Erythroblast (primary cell): Measurements from ENCODE around the gene TWNK.

ENCODE experiments used
- GATA1 ChIP-seq: IDR thresholded peaks from 2 replicates; pipeline ENCODE4 v1.6.1; 2011; ENCODE audit warnings: low read depth, mild to moderate bottlenecking, control low read depth, low read length, moderate library complexity
- POLR2A ChIP-seq: IDR thresholded peaks from 2 replicates; pipeline ENCODE4 v1.6.1; 2011; ENCODE audit warnings: mild to moderate bottlenecking, low read length

DNA sequence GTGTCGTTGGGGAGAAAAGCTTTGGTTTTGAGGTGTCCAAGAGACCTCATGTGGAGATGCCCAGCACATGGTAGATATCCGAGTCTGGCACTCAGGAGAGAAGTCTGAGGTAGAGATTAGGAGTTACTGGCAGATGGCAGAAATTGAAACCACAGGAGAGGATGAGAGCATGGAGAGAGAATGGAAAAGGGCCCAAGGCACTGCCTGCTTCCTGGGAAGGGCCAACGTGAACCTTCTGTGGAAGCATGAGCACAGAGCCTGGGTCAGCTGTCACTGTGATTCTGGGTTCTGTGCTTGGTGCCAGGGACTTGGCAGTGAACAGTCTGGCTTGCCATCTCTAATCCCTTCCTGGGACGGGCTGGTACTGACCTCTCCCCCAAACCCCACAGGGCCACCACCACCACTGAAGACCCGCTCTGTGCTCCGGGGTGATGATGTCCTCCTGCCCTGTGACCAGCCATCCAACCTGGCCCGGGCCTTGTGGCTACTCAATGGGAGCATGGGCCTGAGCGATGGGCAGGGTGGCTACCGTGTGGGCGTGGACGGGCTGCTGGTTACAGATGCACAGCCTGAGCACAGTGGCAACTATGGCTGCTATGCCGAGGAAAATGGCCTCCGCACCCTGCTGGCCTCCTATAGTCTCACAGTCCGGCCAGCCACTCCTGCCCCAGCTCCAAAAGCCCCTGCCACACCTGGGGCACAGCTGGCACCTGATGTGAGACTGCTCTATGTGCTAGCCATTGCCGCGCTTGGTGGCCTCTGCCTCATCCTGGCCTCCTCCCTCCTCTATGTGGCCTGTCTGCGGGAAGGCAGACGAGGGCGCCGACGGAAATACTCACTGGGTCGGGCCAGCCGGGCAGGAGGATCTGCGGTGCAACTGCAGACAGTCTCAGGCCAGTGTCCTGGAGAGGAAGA, 4.2 kb upstream of the TWNK start:
- no peak for TF ChIP-seq POLR2A
- no peak for TF ChIP-seq GATA1
